ENCODE results near the gene TMEM37. TPM values are rescaled to one million over a fixed set of nuclear protein-coding genes. Genes with fewer than 3 reads are reported as not detected.

The TMEM37 gene
- polyA plus RNA-seq, 1 of the 3 experiments (the other 2 are of a cell fraction): 0.25 TPM

- 32% methylated on average over 3 of the region's 3 CpGs for WGBS (ENCODE audit: low lambda C conversion rate)
- no peak overlapping the region for H3K27ac ChIP-seq (ENCODE audit: low read depth in 2 of 2, low read length in 1 of 2)
- no peak for TF ChIP-seq USF1 (IDR thresholded peaks at IDR 0.05; ENCODE audit: borderline replicate concordance, low read depth)
- no peak for TF ChIP-seq IRF3 (IDR thresholded peaks at IDR 0.05; ENCODE audit: low read depth, low read length)
- TF ChIP-seq FOSL2 (IDR thresholded peaks at IDR 0.05; ENCODE audit: borderline replicate concordance, low read depth): no peak
- no peak for TF ChIP-seq JUND (IDR thresholded peaks at IDR 0.05)
- no peak for TF ChIP-seq GABPA (IDR thresholded peaks at IDR 0.05; ENCODE audit: low read depth)
- no peak for TF ChIP-seq POLR2AphosphoS5 (IDR thresholded peaks at IDR 0.05; ENCODE audit: low read depth, low read length)
- no peak for TF ChIP-seq SIN3A (IDR thresholded peaks at IDR 0.05; ENCODE audit: borderline replicate concordance, low read depth, low read length)
- TF ChIP-seq TEAD4 (IDR thresholded peaks at IDR 0.05; ENCODE audit: borderline replicate concordance, insufficient read depth): no peak
- TF ChIP-seq GATA2 (CRISPR knock-in tag; IDR thresholded peaks at IDR 0.05): no peak
- no peak for TF ChIP-seq YY1 (IDR thresholded peaks at IDR 0.05; ENCODE audit: low read depth)
- TF ChIP-seq REST (IDR thresholded peaks at IDR 0.05; ENCODE audit: low read depth, low read length): no peak
- no peak for TF ChIP-seq RCOR1 (IDR thresholded peaks at IDR 0.05; ENCODE audit: low read length)
- TF ChIP-seq TCF12 (IDR thresholded peaks at IDR 0.05): no peak
- TF ChIP-seq RAD21 (IDR thresholded peaks at IDR 0.05; ENCODE audit: low read length): no peak
- TF ChIP-seq SMC3 (IDR thresholded peaks at IDR 0.05; ENCODE audit: low read depth, low read length): no peak
- no peak overlapping the region for H3K4me3 ChIP-seq (ENCODE audit: low read depth in 2 of 2, low read length in 1 of 2)
- ChIA-PET POLR2A (no interaction called here), CTCF (interaction anchor here (5.6 kb wide), 1 partner anchor 7 kb away, joined by 56 read pairs; no protein-coding TSS in a partner anchor)
- H3K79me2 ChIP-seq (ENCODE audit: insufficient read depth): no peaks in the 10 kb centered on the region
- no peaks in the 10 kb centered on the region for H3K9me2 ChIP-seq
- no peak overlapping the region for H3K9ac ChIP-seq
- H3F3A ChIP-seq (replicated peaks; ENCODE audit: insufficient read depth): no peaks in the 10 kb centered on the region
- no peaks in the 10 kb centered on the region for H3K9me3 ChIP-seq
- no peaks in the 10 kb centered on the region for H3K36me3 ChIP-seq (replicated peaks in 1 of 2; ENCODE audit: control insufficient read depth in 1 of 2, insufficient read depth in 2 of 2, low read length in 1 of 2)
- no peak overlapping the region for H2AFZ ChIP-seq (ENCODE audit: low read depth)
- H3K4me2 ChIP-seq: no peak overlapping the region
- DNase-seq: no peak
- no peaks in the 10 kb centered on the region for H3K4me1 ChIP-seq (ENCODE audit: control insufficient read depth in 1 of 2, insufficient read depth in 2 of 2, low read depth in 1 of 2, low read length in 1 of 2)
- H4K20me1 ChIP-seq (ENCODE audit: insufficient read depth): no peaks in the 10 kb centered on the region
- no peaks in the 10 kb centered on the region for H3K27me3 ChIP-seq (ENCODE audit: insufficient read depth)
Observed at GRCh38 chr2:119468154-119468955, 36.7 kb downstream of the TMEM37 start.

Data from SK-N-SH (cell line).